Activated CD4-positive, alpha-beta T cell treated with anti-CD3 and anti-CD28 coated beads, Interleukin-2, amount 10 ng/mL, durations not matched to agents 24 days and 14 days (primary cell): ENCODE data around the gene OSER1. TPM values are rescaled to one million over a fixed set of nuclear protein-coding genes. Genes with fewer than 3 reads are reported as not detected.
"Not testable (repeated sequence)": the region's sequence is repeated elsewhere in the genome, so short reads cannot be mapped to it uniquely, and the experiment has no call there.

Experiments
- DNase-seq: peaks from one replicate; pipeline ENCODE4 v3.0.0; 2022
- H3K27ac Mint-ChIP-seq: one replicate; pipeline ENCODE4 v1.8.0; 2022; ENCODE audit warnings: mild to moderate bottlenecking, mixed read lengths
- H3K27me3 Mint-ChIP-seq: one replicate; pipeline ENCODE4 v1.8.0; 2022; ENCODE audit warnings: mixed read lengths
- H3K36me3 Mint-ChIP-seq: one replicate; pipeline ENCODE4 v1.8.0; 2022; ENCODE audit warnings: low read depth, mild to moderate bottlenecking, mixed read lengths
- H3K4me1 Mint-ChIP-seq: one replicate; pipeline ENCODE4 v1.8.0; 2021; ENCODE audit warnings: mixed read lengths
- H3K4me3 Mint-ChIP-seq: one replicate; pipeline ENCODE4 v1.8.0; 2022; ENCODE audit warnings: mild to moderate bottlenecking, moderate library complexity, mixed read lengths
- H3K9me3 Mint-ChIP-seq: one replicate; pipeline ENCODE4 v1.8.0; 2021; ENCODE audit warnings: mixed read lengths
- intact Hi-C: fragments of 100-400 bp; cut with micrococcal nuclease; formaldehyde crosslinking; loops from one replicate; pipeline ENCODE4 v1.15.1; 2023
- total RNA-seq: library from RNA; stranded (reverse); gene quantifications from 2 replicates; pipeline ENCODE4 v1.2.3, GENCODE V29; 2022

Gene OSER1
- total RNA-seq, 1 donor from 2014 or later, result 22.7 TPM

DNA sequence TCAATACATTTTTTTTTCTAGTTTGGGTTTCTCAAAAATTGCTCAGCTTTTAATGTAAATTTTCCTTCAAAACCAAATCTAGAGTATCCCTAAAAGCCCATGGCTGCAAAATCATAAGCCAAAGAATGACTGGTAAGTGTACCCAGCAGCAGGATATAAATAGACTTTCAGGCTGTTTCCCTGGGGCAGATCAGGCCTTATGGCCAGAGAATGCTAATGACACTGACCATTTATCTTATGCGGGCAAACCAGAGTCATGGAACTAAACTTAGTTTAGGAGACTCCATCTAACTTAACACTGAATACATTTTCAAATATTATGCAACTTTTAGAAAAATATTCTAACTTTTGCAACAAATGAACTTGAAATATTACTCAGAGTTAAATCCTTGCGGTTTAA lies 7.4 kb downstream of the OSER1 start:
- Mint-ChIP-seq H3K9me3 (no peaks in the 10 kb centered on the region), H3K27me3 (no peaks in the 10 kb centered on the region), H3K27ac (no peak overlapping the region), H3K36me3 (peaks cover 47% of the 10 kb centered on the region), H3K4me1 (peaks cover 29% of the 10 kb centered on the region), H3K4me3 (no peak overlapping the region)
- intact Hi-C loops, result no loop called here
- no peak for DNase-seq

DNA sequence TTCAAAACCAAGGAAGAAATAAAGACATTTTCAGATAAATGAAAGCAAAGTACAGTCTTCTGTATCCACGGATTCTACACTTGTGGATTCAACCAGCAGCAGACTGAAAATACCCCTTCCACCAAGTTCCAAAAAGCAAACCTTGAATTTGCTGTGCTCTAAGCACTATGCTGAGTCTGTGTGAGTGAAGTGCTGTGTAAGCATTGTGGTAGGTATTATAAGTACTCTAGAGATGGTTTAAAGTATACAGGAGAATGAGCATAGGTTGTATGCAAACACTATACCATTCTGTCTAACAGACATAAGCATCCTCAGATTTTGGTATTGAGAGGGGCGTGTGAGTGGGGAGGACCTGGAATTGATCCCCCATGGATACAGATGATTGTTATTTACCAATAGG lies 9.6 kb downstream of the OSER1 start:
- no peak overlapping the region for H3K27ac Mint-ChIP-seq
- no peaks in the 10 kb centered on the region for H3K9me3 Mint-ChIP-seq
- H3K4me3 Mint-ChIP-seq, result no peak overlapping the region
- peaks cover 16% of the 10 kb centered on the region for H3K4me1 Mint-ChIP-seq
- no peak for DNase-seq
- no peaks in the 10 kb centered on the region for H3K27me3 Mint-ChIP-seq
- H3K36me3 Mint-ChIP-seq, result peaks cover 61% of the 10 kb centered on the region
- intact Hi-C loops, result no loop called here

DNA sequence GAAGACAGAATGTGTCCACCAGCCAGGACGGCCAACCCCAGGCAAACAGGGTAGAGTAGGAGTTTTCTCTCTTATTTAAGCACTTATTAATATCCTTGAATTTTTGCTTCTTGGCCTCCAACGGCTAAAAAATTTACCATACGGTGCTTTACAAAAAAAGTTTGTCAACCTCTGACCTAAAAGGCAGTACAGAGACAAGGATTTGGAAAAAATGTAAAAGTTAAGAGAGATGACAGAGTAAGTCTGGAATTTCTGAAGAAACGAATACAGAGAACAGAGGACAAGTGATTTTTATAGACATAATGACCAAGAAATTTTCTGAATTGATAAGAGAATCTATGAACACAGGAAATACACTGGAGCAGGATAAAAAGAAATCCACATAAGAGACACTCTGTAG lies 10.2 kb downstream of the OSER1 start:
- Mint-ChIP-seq H3K4me1 (peaks cover 18% of the 10 kb centered on the region), H3K4me3 (no peak overlapping the region), H3K9me3 (no peaks in the 10 kb centered on the region), H3K36me3 (peaks cover 65% of the 10 kb centered on the region), H3K27ac (no peak overlapping the region), H3K27me3 (no peaks in the 10 kb centered on the region)
- no peak for DNase-seq
- intact Hi-C loops, result no loop called here

DNA sequence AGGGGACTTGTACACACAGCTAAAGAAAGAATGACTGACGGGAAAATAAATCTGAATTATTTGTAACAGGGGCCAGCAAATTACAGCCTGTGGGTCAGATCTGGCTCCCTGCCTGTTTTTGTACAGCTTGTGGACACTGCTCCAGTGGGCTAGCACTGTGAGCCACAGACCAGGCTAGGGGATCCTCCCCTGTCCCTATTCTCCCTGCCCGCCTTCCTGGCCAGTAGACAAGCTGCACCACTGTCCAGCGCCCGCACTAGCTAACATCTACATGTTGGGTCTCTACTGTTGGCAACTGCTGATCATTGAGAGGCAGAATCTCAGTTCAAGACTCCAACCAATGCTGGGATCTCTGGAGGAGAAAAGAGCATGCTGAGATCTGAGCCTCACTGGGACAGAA lies 10.7 kb downstream of the OSER1 start:
- peak overlapping the region; percentile 26 for H3K27ac Mint-ChIP-seq

DNA sequence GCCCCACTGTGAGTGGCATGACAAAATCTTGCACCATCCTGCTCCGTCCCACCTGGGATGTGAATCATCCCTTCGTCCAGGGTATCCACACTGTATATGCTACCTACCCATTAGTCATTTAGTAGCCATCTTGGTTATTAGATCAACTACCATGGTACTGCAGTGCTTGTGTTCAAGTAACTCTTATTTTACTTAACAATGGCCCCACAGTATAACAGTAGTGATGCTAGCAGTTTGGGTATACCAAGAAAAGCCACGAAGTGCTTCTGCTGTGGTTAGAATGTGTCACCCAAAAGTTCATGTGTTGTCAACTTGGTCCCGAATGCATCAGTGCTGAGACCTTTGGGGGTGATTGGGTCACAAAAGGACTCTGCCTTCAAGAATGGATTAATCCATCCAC lies 11.7 kb downstream of the OSER1 start:
- peaks cover 17% of the 10 kb centered on the region for H3K4me1 Mint-ChIP-seq

More for the DNA sequence above, 10.7 kb downstream of the OSER1 start:
- H3K27me3 Mint-ChIP-seq, result no peaks in the 10 kb centered on the region
- H3K36me3 Mint-ChIP-seq, result peaks cover 65% of the 10 kb centered on the region
- H3K9me3 Mint-ChIP-seq, result no peaks in the 10 kb centered on the region
- no peak for DNase-seq
- intact Hi-C loops, result loop anchor here (1.0 kb wide), 1 partner anchor 10 kb away; the partner anchor contains the start of gene OSER1
- no peak overlapping the region for H3K4me3 Mint-ChIP-seq
- peaks cover 18% of the 10 kb centered on the region for H3K4me1 Mint-ChIP-seq

DNA sequence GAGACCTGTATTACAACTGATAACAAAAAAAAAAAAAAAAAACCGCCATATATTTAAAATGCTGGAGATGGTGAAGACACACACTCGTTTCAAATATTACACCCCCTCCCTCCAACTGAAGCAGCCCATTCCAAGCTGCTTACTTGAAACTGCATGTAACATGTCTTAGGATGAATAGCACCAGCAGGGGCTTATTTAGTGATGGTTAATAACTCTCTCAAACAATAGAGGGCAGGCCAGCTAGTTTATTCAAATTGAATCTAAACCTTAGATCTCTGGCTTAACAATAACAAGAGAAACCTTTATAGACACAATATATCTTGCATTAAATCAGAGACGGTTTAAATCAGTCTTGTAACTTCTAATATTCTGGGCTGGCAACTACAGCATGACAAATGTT lies 14.3 kb downstream of the OSER1 start:
- Mint-ChIP-seq H3K4me3 (no peak overlapping the region), H3K4me1 (peaks cover 17% of the 10 kb centered on the region), H3K27ac (no peak overlapping the region), H3K36me3 (peaks cover 46% of the 10 kb centered on the region), H3K9me3 (no peaks in the 10 kb centered on the region), H3K27me3 (peaks cover 2% of the 10 kb centered on the region)
- DNase-seq, result no peak
- intact Hi-C loops, result no loop called here

More for the DNA sequence above, 11.7 kb downstream of the OSER1 start:
- intact Hi-C loops, result loop anchor here (1.0 kb wide), 1 partner anchor 11 kb away; the partner anchor contains the start of gene OSER1
- peak overlapping the region; percentile 45 for H3K4me3 Mint-ChIP-seq
- H3K36me3 Mint-ChIP-seq, result peaks cover 61% of the 10 kb centered on the region
- H3K27me3 Mint-ChIP-seq, result no peaks in the 10 kb centered on the region
- peak overlapping the region; percentile 8 for H3K27ac Mint-ChIP-seq
- no peaks in the 10 kb centered on the region for H3K9me3 Mint-ChIP-seq
- DNase-seq, result peak; percentile 86

DNA sequence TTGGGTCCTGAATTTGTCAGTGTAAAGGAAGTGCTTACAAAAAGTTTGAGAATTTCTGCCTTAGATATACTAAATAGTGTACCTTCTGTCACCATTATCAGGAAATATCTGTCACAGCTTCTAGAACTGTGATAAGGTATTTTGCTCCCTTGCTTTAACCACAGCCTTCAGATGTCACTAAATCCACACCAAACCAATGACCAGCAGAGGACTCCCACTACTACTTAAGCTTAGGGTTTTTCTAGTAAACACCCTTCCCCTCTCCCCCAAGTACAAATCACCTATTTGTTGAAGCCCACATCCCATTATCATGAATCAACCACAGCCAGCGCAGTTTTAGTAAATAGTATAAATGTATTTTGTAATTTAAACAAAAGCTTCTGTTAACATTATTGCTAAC lies 15.0 kb downstream of the OSER1 start:
- DNase-seq, result no peak
- Mint-ChIP-seq H3K4me1 (peaks cover 17% of the 10 kb centered on the region), H3K4me3 (no peak overlapping the region), H3K27me3 (peaks cover 5% of the 10 kb centered on the region), H3K9me3 (no peaks in the 10 kb centered on the region), H3K27ac (no peak overlapping the region), H3K36me3 (peaks cover 41% of the 10 kb centered on the region)
- intact Hi-C loops, result no loop called here

DNA sequence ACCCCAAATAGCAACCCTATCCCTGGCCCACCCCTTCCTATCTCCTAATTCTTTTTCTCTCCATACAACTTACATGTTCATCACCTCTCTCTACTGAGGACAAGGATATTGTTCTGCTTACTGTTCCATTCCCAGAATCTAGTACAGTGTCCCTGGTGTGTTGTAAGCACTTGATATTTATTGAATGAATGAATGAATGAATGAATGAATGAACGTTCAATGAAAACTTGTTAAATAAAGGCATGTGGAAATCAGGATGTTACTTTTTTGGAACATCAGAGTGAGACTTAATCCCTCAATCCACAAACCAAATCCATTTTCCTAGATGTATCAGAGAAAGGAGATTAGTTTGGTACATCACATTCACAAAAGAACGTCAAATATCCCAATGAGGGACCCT lies 16.8 kb downstream of the OSER1 start:
- Mint-ChIP-seq H3K27me3 (peaks cover 12% of the 10 kb centered on the region), H3K36me3 (peaks cover 25% of the 10 kb centered on the region), H3K9me3 (no peaks in the 10 kb centered on the region), H3K27ac (no peak overlapping the region), H3K4me3 (no peak overlapping the region), H3K4me1 (peaks cover 5% of the 10 kb centered on the region)
- intact Hi-C loops, result loop anchor here (5.0 kb wide), 1 partner anchor 56 kb away; no protein-coding TSS in a partner anchor
- no peak for DNase-seq

DNA sequence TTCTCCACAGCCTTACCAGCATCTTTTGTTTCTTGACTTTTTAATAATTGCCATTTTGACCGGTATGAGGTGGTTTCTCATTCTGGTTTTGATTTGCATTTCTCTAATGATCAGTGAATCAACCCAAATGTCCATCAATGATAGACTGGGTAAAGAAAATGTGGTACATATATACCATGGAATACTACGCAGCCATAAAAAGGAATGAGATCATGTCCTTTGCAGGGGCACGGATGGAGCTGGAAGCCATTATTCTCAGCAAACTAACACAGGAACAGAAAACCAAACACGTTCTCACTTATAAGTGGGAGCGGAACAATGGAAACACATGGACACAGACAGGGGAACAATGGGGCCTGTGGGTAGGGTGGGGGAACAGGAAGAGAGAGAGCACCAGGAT lies 18.9 kb downstream of the OSER1 start:
- not testable (repeated sequence) for H3K27ac Mint-ChIP-seq, H3K9me3 Mint-ChIP-seq, H3K4me3 Mint-ChIP-seq, DNase-seq, H3K36me3 Mint-ChIP-seq
- intact Hi-C loops, result loop anchor here (5.0 kb wide), 1 partner anchor 54 kb away; no protein-coding TSS in a partner anchor
- Mint-ChIP-seq H3K4me1 (peaks cover 11% of the 10 kb centered on the region), H3K27me3 (peaks cover 28% of the 10 kb centered on the region)

DNA sequence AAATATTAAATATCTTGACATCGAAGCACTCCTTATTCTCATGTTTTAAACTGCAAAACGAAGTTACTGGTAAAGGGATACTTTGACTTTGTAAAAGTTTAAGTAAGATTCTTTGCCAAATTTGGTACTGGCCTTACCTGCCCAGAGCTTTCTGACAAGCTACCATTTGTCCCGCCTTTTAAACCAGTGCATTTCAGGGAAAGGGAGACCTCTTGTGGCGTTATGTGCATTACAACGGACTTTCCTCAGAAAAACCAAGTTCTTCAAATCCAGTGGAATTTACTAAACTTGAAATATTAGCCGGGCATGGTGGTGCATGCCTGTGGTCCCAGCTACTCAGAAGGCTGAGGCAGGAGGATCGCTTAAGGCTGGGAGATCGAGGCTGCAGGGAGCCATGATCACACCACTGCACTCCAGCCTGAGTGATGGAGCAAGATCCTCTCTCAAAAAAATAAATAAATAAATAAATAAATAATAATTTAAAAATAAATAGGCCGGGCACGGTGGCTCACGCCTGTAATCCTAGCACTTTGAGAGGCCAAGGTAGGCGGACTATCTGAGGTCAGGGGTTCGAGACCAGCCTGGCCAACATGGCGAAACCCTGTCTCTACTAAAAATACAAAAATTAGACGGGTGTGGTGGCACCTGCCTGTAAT lies 20.2 kb downstream of the OSER1 start:
- H3K27ac Mint-ChIP-seq, H3K4me3 Mint-ChIP-seq, H3K4me1 Mint-ChIP-seq, H3K9me3 Mint-ChIP-seq, H3K36me3 Mint-ChIP-seq: not testable (repeated sequence)
- peak; percentile 86 for DNase-seq
- peaks cover 39% of the 10 kb centered on the region for H3K27me3 Mint-ChIP-seq
- intact Hi-C loops, result loop anchor here (1.0 to 5.0 kb wide), 2 partner anchors 53 to 74 kb away; no protein-coding TSS in a partner anchor

DNA sequence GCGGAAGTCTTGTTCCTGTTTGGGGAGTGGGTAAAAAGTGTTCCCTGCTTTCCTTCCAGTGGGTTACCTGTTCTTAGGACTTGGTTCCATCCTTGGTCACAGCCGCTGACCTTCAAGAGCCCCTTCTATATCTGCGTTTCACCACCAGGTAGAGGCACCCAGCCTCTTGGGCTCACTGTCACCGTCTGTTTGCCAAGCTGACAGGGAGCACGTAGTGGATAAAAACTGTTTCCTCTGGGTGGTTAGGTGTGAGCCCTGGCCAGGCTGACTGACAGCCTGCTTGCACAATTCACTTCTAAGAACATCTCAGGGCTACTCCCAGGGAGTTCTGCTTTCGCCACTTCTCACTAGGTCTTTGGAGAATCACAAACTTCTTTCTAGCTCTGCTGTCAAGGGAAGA lies 21.8 kb downstream of the OSER1 start:
- Mint-ChIP-seq H3K4me1 (peaks cover 9% of the 10 kb centered on the region), H3K27me3 (peaks cover 45% of the 10 kb centered on the region), H3K36me3 (no peaks in the 10 kb centered on the region), H3K4me3 (no peak overlapping the region), H3K9me3 (no peaks in the 10 kb centered on the region), H3K27ac (no peak overlapping the region)
- intact Hi-C loops, result no loop called here
- DNase-seq, result no peak

DNA sequence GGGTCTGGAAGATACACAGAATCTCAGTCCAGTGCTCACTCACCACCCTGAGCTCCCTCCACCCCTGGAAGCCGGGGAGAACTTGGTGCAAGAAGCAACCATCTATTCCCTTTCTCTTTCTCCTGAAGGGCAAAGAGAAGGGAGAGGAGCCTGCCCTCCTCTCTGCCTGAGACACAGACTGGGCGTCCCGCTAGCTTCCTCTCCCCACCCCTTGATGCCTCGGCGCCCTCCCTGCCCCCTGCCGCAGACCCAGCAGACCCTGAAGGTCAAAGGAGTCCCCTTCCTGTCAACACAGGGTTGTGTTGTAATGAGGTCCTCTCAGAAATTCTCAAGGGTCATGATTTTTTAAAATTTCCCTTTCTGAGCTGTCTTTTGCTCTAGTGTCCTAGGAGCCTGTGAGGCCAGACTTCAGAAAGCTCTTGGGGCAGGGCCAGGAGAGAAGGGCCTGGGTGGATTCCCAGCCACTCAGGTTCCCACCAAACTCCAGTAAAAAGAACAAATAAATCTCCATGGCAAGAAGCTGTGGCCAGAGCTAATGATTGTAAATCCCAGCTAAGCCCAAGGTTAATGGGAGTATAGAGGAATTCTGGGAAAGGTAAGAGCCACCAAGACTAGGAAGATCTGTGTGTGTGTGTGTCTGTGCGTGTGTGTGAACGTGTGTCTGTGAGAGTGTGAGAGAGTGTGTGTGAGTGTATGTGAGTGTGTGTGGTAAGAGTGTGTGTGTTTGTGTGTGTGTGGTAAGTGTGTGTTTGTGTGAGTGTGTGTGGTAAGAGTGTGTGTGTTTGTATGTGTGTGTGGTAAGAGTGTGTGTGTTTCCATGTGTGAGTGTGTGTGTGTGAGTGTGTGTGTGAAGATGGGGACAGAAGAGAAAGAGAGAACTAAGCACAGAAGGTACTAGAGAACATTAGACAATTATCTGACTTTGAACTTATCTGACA lies 22.5 kb downstream of the OSER1 start:
- no peak for DNase-seq
- peaks cover 9% of the 10 kb centered on the region for H3K4me1 Mint-ChIP-seq
- peaks cover 45% of the 10 kb centered on the region for H3K27me3 Mint-ChIP-seq
- no peaks in the 10 kb centered on the region for H3K36me3 Mint-ChIP-seq
- H3K4me3 Mint-ChIP-seq, result peak overlapping the region; percentile 50
- intact Hi-C loops, result no loop called here
- no peaks in the 10 kb centered on the region for H3K9me3 Mint-ChIP-seq
- no peak overlapping the region for H3K27ac Mint-ChIP-seq

DNA sequence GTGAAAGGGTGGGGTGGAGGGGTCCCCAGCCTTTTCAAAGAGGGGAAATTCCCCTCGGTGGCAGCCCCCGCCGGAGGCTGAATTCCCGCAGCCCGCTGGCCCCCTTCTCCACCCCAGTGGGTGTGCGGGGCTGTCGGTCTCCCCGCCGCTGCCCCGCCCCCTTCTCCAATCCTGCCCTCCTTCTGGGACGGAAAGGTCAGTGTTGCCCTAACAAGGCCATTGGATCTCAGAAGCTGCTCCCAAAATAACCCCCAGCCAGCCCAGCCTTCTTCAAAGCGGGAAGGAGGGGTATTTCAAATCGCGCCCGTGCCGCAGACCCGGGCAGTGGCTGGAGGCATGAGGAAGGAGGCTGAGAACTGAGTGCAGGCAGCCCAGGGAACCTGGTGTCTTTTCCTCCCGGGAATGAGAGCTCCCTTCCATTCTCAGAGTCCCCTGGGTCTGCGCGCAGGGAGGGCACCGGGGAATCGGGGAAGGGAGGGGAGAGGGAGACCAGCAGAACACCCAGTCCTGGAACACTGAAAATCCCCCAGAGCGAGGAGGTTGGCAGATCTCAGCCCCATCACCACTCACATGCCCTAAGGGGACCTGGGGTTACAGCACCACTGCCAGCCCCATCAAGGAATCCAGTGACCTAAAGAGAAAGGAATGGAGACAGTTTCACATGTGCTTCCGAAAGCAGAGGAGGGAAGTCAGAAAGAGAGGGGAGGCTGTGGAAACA lies 23.4 kb downstream of the OSER1 start, which contains the start of gene JPH2:
TSS of gene JPH2 (minus strand) at position 135 of the 718 bp plus-strand sequence. CDS start 483 bp downstream, outside the sequence.
- intact Hi-C loops, result no loop called here
- Mint-ChIP-seq H3K27ac (no peak within 1 kb of the TSS), H3K27me3 (peaks cover 50% of the 10 kb centered on the region), H3K4me1 (peaks cover 9% of the 10 kb centered on the region), H3K4me3 (peak within 1 kb of the TSS; percentile 50), H3K36me3 (no peaks in the 10 kb centered on the region), H3K9me3 (no peaks in the 10 kb centered on the region)
- DNase-seq, result no peak
